IMR-90 (cell line): Measurements from ENCODE around the gene PCCA. TPM values are rescaled to one million over a fixed set of nuclear protein-coding genes. Genes with fewer than 3 reads are reported as not detected.

ENCODE experiments used
- ATAC-seq: fragments of 200-7000 bp; cut with Tn5 transposase; 2 replicates; pipeline ENCODE4 v1.9.1; 2020; ENCODE audit warnings: low read depth, mild to moderate bottlenecking, moderate library complexity
- BruUV-seq: library from RNA; stranded (reverse); fragments of 400-500 nt; replicated peaks from 2 replicates; lab custom pipeline; 2021; lab: Mats Ljungman, UMichigan
- CTCF ChIA-PET: fragments of 300-600 bp; formaldehyde crosslinking; extraction: SDS; loops from one replicate; lab custom pipeline; 2021; ENCODE audit warnings: antibody characterized with exemption; lab: Yijun Ruan, JAX
- POLR2A ChIA-PET: fragments of 300-600 bp; sonication (Branson Sonifier 250); formaldehyde crosslinking; loops from one replicate; lab custom pipeline; 2022; ENCODE audit warnings: antibody characterized with exemption; ENCODE audit not compliant: unreplicated experiment; lab: Charles Lee
- DNase-seq: peaks from one replicate; pipeline ENCODE4 v3.0.0; 2013
- H2AFZ ChIP-seq: replicated peaks from 2 replicates; pipeline ENCODE3; 2013; ENCODE audit warnings: low read length, mild to moderate bottlenecking; ENCODE audit not compliant: poor library complexity
- H2AK5ac ChIP-seq: 2 replicates; pipeline ENCODE4 v1.6.1; 2013; ENCODE audit warnings: low read depth, low read length, inconsistent platforms
- H2AK9ac ChIP-seq: replicated peaks from 2 replicates; pipeline ENCODE3; 2013; ENCODE audit warnings: mild to moderate bottlenecking, low read depth, low read length, moderate library complexity; ENCODE audit not compliant: poor library complexity
- H2BK120ac ChIP-seq: 2 replicates; pipeline ENCODE4 v1.6.1; 2013; ENCODE audit warnings: low read depth, low read length, inconsistent platforms
- H2BK15ac ChIP-seq: 3 replicates; pipeline ENCODE4 v1.6.1; 2013; ENCODE audit warnings: low read depth, low read length, inconsistent platforms
- H2BK20ac ChIP-seq: 2 replicates; pipeline ENCODE4 v1.6.1; 2013; ENCODE audit warnings: low read depth, mild to moderate bottlenecking, inconsistent platforms, low read length, moderate library complexity
- H2BK5ac ChIP-seq: 2 replicates; pipeline ENCODE4 v1.6.1; 2013; ENCODE audit warnings: mild to moderate bottlenecking, low read depth, low read length, inconsistent platforms; ENCODE audit not compliant: poor library complexity, severe bottlenecking
- H3K14ac ChIP-seq: replicated peaks from 2 replicates; pipeline ENCODE4 v1.6.1; 2013; ENCODE audit warnings: low read depth, low read length, inconsistent platforms
- H3K18ac ChIP-seq: 2 replicates; pipeline ENCODE4 v1.6.1; 2013; ENCODE audit warnings: low read depth, low read length, control low read depth
- H3K23ac ChIP-seq: 2 replicates; pipeline ENCODE4 v1.6.1; 2013; ENCODE audit warnings: low read depth, low read length, inconsistent platforms
- H3K27ac ChIP-seq: 2 replicates; pipeline ENCODE4 v1.5.1; 2013; ENCODE audit warnings: mild to moderate bottlenecking, control low read depth, low read length; ENCODE audit not compliant: insufficient read depth
- H3K27me3 ChIP-seq: 2 replicates; pipeline ENCODE4 v1.6.1; 2013; ENCODE audit warnings: low read length; ENCODE audit not compliant: control insufficient read depth, insufficient read depth
- H3K36me3 ChIP-seq: 2 replicates; pipeline ENCODE4 v1.6.1; 2013; ENCODE audit warnings: low read length, mixed read lengths; ENCODE audit not compliant: control insufficient read depth, insufficient read depth
- H3K4ac ChIP-seq: 2 replicates; pipeline ENCODE4 v1.6.1; 2013; ENCODE audit warnings: low read depth, low read length, inconsistent platforms
- H3K4me1 ChIP-seq: 2 replicates; pipeline ENCODE4 v1.6.1; 2013; ENCODE audit warnings: low read length, mixed read lengths; ENCODE audit not compliant: control insufficient read depth, insufficient read depth
- H3K4me2 ChIP-seq: 2 replicates; pipeline ENCODE4 v1.6.1; 2013; ENCODE audit warnings: low read depth, mild to moderate bottlenecking, control low read depth, low read length, moderate library complexity
- H3K4me3 ChIP-seq: 2 replicates; pipeline ENCODE4 v1.5.1; 2013; ENCODE audit warnings: low read depth, mild to moderate bottlenecking, control low read depth, low read length, moderate library complexity; ENCODE audit not compliant: insufficient read depth
- H3K56ac ChIP-seq: 2 replicates; pipeline ENCODE4 v1.6.1; 2013; ENCODE audit warnings: low read length, inconsistent platforms; ENCODE audit not compliant: insufficient read depth; ENCODE audit errors: extremely low read depth
- H3K79me1 ChIP-seq, 2 experiments: 2 replicates each; pipeline ENCODE4 v1.6.1; 2013; ENCODE audit warnings: low read length in 2 of 2, inconsistent platforms in 1 of 2, low read depth in 1 of 2
- H3K9ac ChIP-seq: 2 replicates; pipeline ENCODE4 v1.6.1; 2013; ENCODE audit warnings: low read depth, low read length, control low read depth
- H3K9me1 ChIP-seq: 2 replicates; pipeline ENCODE4 v1.6.1; 2013; ENCODE audit warnings: low read length, inconsistent platforms; ENCODE audit not compliant: insufficient read depth
- H3K9me3 ChIP-seq: 2 replicates; pipeline ENCODE4 v1.6.1; 2013; ENCODE audit warnings: low read length; ENCODE audit not compliant: control insufficient read depth, insufficient read depth
- H4K20me1 ChIP-seq: 2 replicates; pipeline ENCODE4 v1.6.1; 2013; ENCODE audit warnings: low read length, inconsistent platforms; ENCODE audit not compliant: insufficient read depth
- H4K5ac ChIP-seq: 2 replicates; pipeline ENCODE4 v1.6.1; 2013; ENCODE audit warnings: mild to moderate bottlenecking, low read depth, low read length, control low read depth
- H4K8ac ChIP-seq, 2 experiments: 2 replicates each; pipeline ENCODE4 v1.6.1; 2013; ENCODE audit warnings: low read depth in 2 of 2, low read length in 2 of 2, control low read depth in 1 of 2, inconsistent platforms in 1 of 2
- H4K91ac ChIP-seq: 2 replicates; pipeline ENCODE4 v1.6.1; 2013; ENCODE audit warnings: low read depth, low read length, inconsistent platforms; ENCODE audit not compliant: insufficient read depth
- ELK1 ChIP-seq: fragments of 150-350 bp; IDR thresholded peaks from 2 replicates; pipeline ENCODE4 v1.6.1; 2016; ENCODE audit warnings: low read depth, mild to moderate bottlenecking, low read length, moderate library complexity, borderline replicate concordance
- MAFK ChIP-seq: IDR thresholded peaks from 2 replicates; pipeline ENCODE4 v1.6.1; 2012; ENCODE audit warnings: low read depth, low read length, improper control_type of control experiment
- WGBS, 2 experiments: methylation state at CpG; one replicate each; pipeline versions ENCODE4 v1.1.5 to v1.1.7; 2013; ENCODE audit warnings: missing lambda C conversion rate in 2 of 2; ENCODE audit not compliant: insufficient read length in 1 of 2; ENCODE audit errors: extremely low coverage in 2 of 2; 5-methylcytosine and 5-hydroxymethylcytosine counted together
- dilution Hi-C: fragments of 300-500 bp; cut with HindIII; formaldehyde crosslinking; loops from one replicate; pipeline ENCODE4 v1.14.3; 2018; ENCODE audit warnings: low sequenced_read_pairs; ENCODE audit not compliant: unreplicated experiment
- in situ Hi-C: fragments of 300-500 bp; cut with MboI; formaldehyde crosslinking; loops from 3 replicates; pipeline ENCODE4 v1.14.3; 2019; ENCODE audit warnings: low sequenced_read_pairs, inconsistent platforms, mixed read lengths
- intact Hi-C: fragments of 100-400 bp; cut with micrococcal nuclease; formaldehyde crosslinking; loops from 2 replicates; pipeline ENCODE4 v1.10.0; 2022
- polyA plus RNA-seq, 3 experiments: library from polyadenylated mRNA; depleted of rRNA; stranded (reverse); fragments of >200 nt; gene quantifications; 2 replicates each; pipeline ENCODE4 v1.2.3, GENCODE V29; 2012; ENCODE audit warnings: low replicate concordance in 1 of 3
- total RNA-seq: library from RNA; depleted of rRNA; stranded (reverse); fragments of >200 nt; gene quantifications from 2 replicates; pipeline ENCODE4 v1.2.3, GENCODE V29; 2012

Gene PCCA
- total and polyA plus RNA-seq, 2 of the 4 experiments (the other 2 are of a cell fraction): 7.6 to 24.0 TPM

- Histone ChIP-seq H4K5ac (no peak overlapping the region), H3K18ac (no peak overlapping the region), H4K8ac (no peak overlapping the region), H3K4me2 (no peak overlapping the region), H2AFZ (no peak overlapping the region), H2BK15ac (no peak overlapping the region), H3K79me1 (no peaks in the 10 kb centered on the region; a peak in 1 of 4 replicates), H3K9ac (no peak overlapping the region), H3K27me3 (no peaks in the 10 kb centered on the region), H3K9me3 (no peaks in the 10 kb centered on the region), H3K36me3 (peaks cover 5% of the 10 kb centered on the region; the same call in 1 of the 2 replicates), H2AK9ac (no peak overlapping the region), H3K4ac (no peak overlapping the region), H3K9me1 (peaks cover 3% of the 10 kb centered on the region; the same call in 1 of the 2 replicates), H3K4me1 (no peaks in the 10 kb centered on the region), H2BK120ac (no peak overlapping the region), H3K4me3 (no peak overlapping the region), H2AK5ac (no peak overlapping the region), H3K56ac (no peak overlapping the region), H3K27ac (no peak overlapping the region), H2BK5ac (no peak overlapping the region), H3K23ac (no peak overlapping the region), H4K20me1 (no peaks in the 10 kb centered on the region), H2BK20ac (no peak overlapping the region), H3K14ac (no peak overlapping the region), H4K91ac (no peak overlapping the region)
- TF ChIP-seq ELK1 (no peak), MAFK (0 out of 2 replicates have a peak, but pooled peaks have one; percentile 17)
- in situ Hi-C loops: no loop called here
- no TSS peak for BruUV-seq
- no CpG with 5 or more reads among the region's 1 CpG for WGBS, 2 experiments
- ChIA-PET CTCF (no interaction called here), POLR2A (no interaction called here)
- intact Hi-C loops: no loop called here
- DNase-seq: peak; percentile 54
- dilution Hi-C loops: no loop called here
- ATAC-seq: peak; percentile 51; the same call in 1 of the 2 replicates
Observed at GRCh38 chr13:100454876-100455275, 366.0 kb downstream of the PCCA start.
